SU-DHL-6 (cell line): ENCODE measurements around the gene TRIP13.

ENCODE experiments used
- EZH2phosphoT487 ChIP-seq: fragments of 200-600 bp; sonication (generic), shearing (Covaris generic); conservative IDR thresholded peaks from 2 replicates; pipeline ENCODE4 v1.6.1; 2018; ENCODE audit warnings: mild to moderate bottlenecking, antibody characterized with exemption, low read length, moderate library complexity, mixed read lengths
- TF ChIP-seq, protein P1 (sequence below): fragments of 200-600 bp; sonication (generic); IDR thresholded peaks from one replicate; pipeline ENCODE4 v1.5.1; 2017; ENCODE audit warnings: antibody characterized with exemption, mild to moderate bottlenecking, low read length, moderate library complexity; ENCODE audit not compliant: insufficient read depth, poor library complexity, severe bottlenecking

DNA sequence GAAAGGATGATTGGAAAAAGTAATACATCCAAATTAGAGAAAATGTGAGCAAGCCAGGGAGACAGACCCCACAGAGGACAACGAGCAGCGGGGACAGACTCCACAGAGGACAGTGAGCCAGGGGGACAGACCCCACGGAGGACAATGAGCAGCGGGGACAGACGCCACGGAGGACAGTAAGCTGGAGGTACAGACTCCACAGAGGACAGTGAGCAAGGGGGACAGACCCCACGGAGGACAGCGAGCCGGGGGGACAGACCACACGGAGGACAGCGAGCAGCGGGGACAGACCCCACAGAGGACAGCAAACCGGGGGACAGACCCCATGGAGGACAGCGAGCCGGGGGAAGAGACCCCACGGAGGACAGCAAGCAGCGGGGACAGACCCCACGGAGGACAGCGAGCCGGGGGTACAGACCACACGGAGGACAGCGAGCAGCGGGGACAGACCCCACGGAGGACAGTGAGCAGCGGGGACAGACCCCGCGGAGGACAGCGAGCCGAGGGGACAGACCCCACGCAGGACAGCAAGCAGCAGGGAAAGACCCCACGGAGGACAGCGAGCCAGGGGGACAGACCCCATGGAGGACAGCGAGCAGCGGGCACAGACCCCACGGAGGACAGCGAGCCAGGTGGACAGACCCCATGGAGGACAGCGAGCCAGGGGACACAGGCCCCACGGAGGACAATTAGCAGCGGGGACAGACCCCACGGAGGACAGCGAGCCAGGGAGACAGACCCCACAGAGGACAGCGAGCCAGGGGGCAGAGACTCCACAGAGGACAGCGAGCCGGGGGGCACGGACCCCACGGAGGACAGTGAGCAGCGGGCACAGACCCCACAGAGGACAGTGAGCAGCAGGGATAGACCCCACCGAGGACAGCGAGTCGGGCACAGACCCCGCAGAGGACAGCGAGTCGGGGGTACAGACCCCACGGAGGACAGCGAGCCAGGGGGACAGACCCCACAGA lies 40.0 kb upstream of the TRIP13 start:
- TF ChIP-seq, protein P1, sequence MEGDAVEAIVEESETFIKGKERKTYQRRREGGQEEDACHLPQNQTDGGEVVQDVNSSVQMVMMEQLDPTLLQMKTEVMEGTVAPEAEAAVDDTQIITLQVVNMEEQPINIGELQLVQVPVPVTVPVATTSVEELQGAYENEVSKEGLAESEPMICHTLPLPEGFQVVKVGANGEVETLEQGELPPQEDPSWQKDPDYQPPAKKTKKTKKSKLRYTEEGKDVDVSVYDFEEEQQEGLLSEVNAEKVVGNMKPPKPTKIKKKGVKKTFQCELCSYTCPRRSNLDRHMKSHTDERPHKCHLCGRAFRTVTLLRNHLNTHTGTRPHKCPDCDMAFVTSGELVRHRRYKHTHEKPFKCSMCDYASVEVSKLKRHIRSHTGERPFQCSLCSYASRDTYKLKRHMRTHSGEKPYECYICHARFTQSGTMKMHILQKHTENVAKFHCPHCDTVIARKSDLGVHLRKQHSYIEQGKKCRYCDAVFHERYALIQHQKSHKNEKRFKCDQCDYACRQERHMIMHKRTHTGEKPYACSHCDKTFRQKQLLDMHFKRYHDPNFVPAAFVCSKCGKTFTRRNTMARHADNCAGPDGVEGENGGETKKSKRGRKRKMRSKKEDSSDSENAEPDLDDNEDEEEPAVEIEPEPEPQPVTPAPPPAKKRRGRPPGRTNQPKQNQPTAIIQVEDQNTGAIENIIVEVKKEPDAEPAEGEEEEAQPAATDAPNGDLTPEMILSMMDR, result no peak
- TF ChIP-seq EZH2phosphoT487, result no peak
